Rectal smooth muscle tissue (tissue), 1 donor: ENCODE measurements around the gene MAN1C1.

Experiments used
- H3K27ac ChIP-seq: one replicate; pipeline ENCODE4 v1.7.0; 2013; ENCODE audit warnings: low read depth, low read length, inconsistent platforms
- H3K27me3 ChIP-seq: one replicate; pipeline ENCODE4 v1.7.0; 2013; ENCODE audit warnings: low read length; ENCODE audit not compliant: control insufficient read depth, insufficient read depth
- H3K36me3 ChIP-seq: one replicate; pipeline ENCODE4 v1.7.0; 2013; ENCODE audit warnings: low read length; ENCODE audit not compliant: control insufficient read depth, insufficient read depth
- H3K4me1 ChIP-seq: one replicate; pipeline ENCODE4 v1.7.0; 2013; ENCODE audit warnings: low read length; ENCODE audit not compliant: control insufficient read depth, insufficient read depth
- H3K4me3 ChIP-seq: one replicate; pipeline ENCODE4 v1.7.0; 2013; ENCODE audit warnings: low read length
- H3K9ac ChIP-seq: one replicate; pipeline ENCODE4 v1.7.0; 2013; ENCODE audit warnings: low read length

The MAN1C1 gene

GRCh38 chr1:25746299-25747045 is 129.9 kb downstream of the MAN1C1 start:
- peaks cover 22% of the 10 kb centered on the region for H3K4me1 ChIP-seq
- no peaks in the 10 kb centered on the region for H3K36me3 ChIP-seq
- no peak overlapping the region for H3K9ac ChIP-seq
- H3K27ac ChIP-seq: no peak overlapping the region
- H3K4me3 ChIP-seq: no peak overlapping the region
- no peaks in the 10 kb centered on the region for H3K27me3 ChIP-seq

DNA sequence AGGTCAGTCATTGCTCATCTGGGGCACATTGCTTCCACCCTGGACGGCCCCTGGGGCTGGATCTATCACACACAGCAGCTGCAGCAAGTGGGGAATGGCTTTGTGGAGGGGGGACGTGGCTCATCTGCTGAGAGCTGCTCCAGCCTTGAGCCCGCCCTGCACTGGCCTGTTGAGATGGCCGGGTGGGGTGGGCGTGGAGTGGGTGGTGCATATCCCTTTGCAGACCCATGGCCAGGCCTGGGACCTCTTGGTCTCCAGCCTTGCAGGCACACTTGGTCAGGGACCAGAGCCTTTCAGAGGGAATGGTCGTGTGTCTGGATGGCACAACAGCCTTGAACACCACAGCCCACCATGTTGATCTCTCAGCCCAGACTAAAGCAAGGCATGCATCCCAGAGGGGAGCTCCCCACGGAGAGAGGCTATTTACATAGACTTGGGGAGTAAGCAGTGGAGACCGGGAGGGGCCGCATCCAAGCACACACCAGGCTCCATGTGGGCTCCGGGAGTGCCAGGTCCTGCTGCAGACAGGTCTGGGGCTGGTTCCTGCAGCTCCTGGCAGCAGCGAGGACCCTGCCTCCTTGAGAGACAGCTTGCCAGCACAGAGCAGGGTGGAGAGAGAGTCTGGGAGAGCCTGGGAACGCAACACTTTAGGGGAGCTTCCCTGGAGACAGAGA is 130.6 kb downstream of the MAN1C1 start:
- Histone ChIP-seq H3K4me3 (no peak overlapping the region), H3K9ac (no peak overlapping the region), H3K36me3 (no peaks in the 10 kb centered on the region), H3K4me1 (peaks cover 22% of the 10 kb centered on the region), H3K27me3 (no peaks in the 10 kb centered on the region), H3K27ac (no peak overlapping the region)

GRCh38 chr1:25748531-25749205 is 132.1 kb downstream of the MAN1C1 start:
- Histone ChIP-seq H3K4me1 (peaks cover 14% of the 10 kb centered on the region), H3K27ac (no peak overlapping the region), H3K36me3 (no peaks in the 10 kb centered on the region), H3K9ac (no peak overlapping the region), H3K4me3 (no peak overlapping the region), H3K27me3 (no peaks in the 10 kb centered on the region)

DNA sequence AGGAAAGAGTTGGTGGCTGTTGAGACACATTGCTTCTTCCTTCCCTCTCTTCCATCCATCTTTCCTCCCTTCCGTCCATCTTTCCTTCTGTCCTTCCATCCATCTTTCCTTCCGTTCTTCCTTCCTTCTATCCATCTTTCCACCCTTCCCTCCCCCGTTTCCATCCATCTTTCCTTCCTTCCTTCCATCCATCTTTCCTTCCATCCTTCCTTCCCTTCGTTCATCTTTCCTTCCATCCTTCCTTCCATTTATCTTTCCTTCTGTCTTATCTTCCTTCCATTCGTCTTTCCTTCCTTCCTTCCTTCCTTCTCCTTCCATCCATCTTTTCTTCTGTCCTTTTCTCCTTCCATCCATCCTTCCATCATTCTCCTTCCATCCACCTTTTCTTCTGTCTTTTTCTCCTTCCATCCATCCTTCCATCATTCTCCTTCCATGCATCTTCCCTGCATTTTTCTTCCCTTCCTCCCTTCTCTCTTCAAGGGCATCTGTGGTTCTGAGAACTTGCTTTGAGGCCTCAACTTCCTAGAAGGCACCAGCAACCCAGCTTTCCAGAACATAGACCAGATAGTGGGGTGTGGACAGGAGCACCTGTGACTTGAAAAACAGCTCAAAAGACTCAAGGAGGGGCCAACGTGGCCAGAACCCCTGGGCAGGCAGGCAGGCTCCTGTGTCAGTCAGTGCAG is 134.5 kb downstream of the MAN1C1 start:
- Histone ChIP-seq H3K4me1 (peaks cover 5% of the 10 kb centered on the region), H3K27me3 (no peaks in the 10 kb centered on the region), H3K4me3 (no peak overlapping the region), H3K9ac (no peak overlapping the region), H3K36me3 (peaks cover 3% of the 10 kb centered on the region), H3K27ac (no peak overlapping the region)

DNA sequence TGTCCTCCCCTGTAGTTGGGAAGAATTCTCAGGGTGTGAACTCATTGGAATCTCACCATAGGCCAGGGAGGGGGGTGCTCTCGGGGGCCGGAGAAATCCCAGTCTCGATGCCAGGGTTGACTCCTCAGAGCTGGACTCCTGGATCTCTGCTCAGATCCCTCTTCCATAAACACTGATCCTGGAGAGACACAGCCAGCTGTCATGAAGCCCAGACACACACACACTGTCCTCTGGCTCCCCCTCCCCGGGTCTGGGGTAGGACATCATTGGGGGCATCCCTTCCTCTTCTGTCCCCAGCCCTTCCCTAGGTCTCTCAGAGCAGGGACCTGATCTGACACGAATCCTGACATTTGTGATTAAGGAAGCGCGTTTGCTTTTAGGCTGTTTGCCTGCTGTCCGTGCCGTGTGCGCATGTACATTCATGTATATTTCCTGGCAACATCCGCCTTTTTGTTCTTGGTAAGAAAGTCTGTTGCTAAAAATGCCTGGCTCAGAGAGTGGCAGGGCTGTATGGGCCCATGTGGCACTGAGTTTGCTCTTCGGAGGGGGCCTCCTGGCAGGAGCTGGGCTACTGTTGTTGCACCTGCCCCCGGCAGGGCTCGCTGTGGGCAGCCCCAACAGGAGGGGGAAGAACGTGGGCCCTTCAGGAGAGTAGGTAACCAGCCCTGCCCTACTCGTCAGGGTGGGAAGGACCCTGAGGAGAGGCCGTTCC is 138.0 kb downstream of the MAN1C1 start:
- peaks cover 3% of the 10 kb centered on the region for H3K36me3 ChIP-seq
- H3K4me3 ChIP-seq: no peak overlapping the region
- H3K4me1 ChIP-seq: peaks cover 5% of the 10 kb centered on the region
- no peak overlapping the region for H3K9ac ChIP-seq
- H3K27ac ChIP-seq: no peak overlapping the region
- no peaks in the 10 kb centered on the region for H3K27me3 ChIP-seq

GRCh38 chr1:25755475-25756125 is 139.0 kb downstream of the MAN1C1 start:
- Histone ChIP-seq H3K36me3 (peaks cover 3% of the 10 kb centered on the region), H3K4me1 (peaks cover 5% of the 10 kb centered on the region), H3K27me3 (no peaks in the 10 kb centered on the region), H3K27ac (no peak overlapping the region), H3K4me3 (no peak overlapping the region), H3K9ac (no peak overlapping the region)

GRCh38 chr1:25756215-25756614 is 139.6 kb downstream of the MAN1C1 start:
- Histone ChIP-seq H3K9ac (no peak overlapping the region), H3K27ac (no peak overlapping the region), H3K4me3 (no peak overlapping the region), H3K4me1 (peaks cover 5% of the 10 kb centered on the region), H3K36me3 (peaks cover 3% of the 10 kb centered on the region), H3K27me3 (no peaks in the 10 kb centered on the region)

DNA sequence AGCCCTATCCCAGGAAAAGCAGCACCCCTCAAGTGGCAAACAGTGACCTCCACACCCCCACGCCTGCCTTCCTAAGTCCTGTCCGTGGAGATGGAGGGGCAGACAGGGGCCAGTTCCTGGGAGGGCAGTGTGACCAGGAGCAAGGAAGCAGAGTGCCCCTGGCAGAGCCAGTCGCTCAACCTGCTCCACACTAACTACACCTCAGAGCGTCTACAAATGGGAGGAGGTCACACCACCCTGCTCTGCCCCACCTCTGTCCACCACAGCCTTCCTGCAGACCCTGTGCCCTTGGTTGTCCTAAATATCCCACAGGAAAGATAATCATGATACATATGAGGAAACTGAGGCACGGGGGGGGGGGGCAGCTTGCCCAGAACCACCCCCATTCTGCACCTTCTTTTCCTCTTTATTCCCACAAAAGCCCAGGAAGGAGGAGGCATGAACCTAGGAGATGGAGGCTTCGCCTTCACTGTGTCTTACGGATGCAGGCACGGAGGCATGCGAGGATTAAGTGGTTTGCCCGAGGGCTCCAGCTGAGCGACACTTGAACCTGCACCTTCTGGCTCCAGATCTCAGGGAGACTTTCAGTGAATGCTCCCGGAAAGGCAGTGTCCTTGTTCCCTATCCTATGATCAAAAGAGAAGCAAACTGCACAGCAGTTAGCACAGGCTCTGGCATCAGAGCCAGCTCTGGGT is 140.7 kb downstream of the MAN1C1 start:
- Histone ChIP-seq H3K27me3 (no peaks in the 10 kb centered on the region), H3K4me1 (peaks cover 5% of the 10 kb centered on the region), H3K9ac (no peak overlapping the region), H3K27ac (no peak overlapping the region), H3K36me3 (peaks cover 3% of the 10 kb centered on the region), H3K4me3 (no peak overlapping the region)

DNA sequence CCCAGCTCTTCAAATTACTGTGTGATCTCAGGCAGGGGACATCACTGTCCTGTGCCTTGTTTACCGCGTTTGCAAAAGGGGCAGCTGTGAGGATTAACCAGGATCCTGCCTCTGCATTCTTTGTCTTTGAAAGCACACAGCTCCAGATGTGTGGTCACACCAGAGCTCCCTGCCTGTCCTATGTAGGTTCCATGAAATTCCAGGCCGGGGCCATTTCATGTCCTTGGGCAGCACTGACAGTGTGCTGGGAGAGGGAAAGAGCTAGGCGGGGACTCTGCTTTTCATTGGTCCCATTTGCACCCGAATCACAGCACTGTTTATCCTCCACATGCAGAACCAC is 141.2 kb downstream of the MAN1C1 start:
- no peak overlapping the region for H3K4me3 ChIP-seq
- no peaks in the 10 kb centered on the region for H3K27me3 ChIP-seq
- H3K36me3 ChIP-seq: peaks cover 3% of the 10 kb centered on the region
- peaks cover 5% of the 10 kb centered on the region for H3K4me1 ChIP-seq
- no peak overlapping the region for H3K27ac ChIP-seq
- no peak overlapping the region for H3K9ac ChIP-seq

DNA sequence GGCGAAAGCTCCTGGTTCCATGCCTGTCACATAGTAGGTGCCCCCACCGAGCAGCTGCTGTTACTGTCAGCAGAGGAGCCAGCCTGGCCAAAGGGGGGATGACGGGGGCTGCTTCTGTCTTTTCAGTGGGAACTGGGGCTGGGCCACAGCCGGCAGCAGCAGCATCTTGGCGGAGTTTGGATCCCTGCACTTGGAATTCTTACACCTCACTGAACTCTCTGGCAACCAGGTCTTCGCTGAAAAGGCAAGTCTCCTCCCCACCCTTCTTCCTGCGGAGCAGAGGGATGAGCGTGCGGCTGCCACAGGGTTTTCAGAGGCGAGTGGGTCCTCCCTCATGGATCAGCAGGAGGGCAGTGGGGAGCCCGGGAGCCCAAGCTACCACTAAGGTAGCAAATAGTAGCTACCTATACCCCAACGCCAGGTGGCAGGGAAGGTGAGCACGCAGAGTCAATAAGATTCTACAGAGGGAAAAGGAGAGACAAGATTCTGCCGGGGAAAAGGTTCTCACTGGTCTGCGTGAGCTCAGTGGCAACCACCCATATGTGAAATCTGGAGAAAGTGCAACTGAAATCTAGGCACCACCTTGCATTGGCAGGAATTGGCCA is 142.0 kb downstream of the MAN1C1 start:
- H3K4me1 ChIP-seq: peaks cover 5% of the 10 kb centered on the region
- peaks cover 3% of the 10 kb centered on the region for H3K36me3 ChIP-seq
- no peak overlapping the region for H3K27ac ChIP-seq
- no peak overlapping the region for H3K4me3 ChIP-seq
- H3K9ac ChIP-seq: no peak overlapping the region
- no peaks in the 10 kb centered on the region for H3K27me3 ChIP-seq

DNA sequence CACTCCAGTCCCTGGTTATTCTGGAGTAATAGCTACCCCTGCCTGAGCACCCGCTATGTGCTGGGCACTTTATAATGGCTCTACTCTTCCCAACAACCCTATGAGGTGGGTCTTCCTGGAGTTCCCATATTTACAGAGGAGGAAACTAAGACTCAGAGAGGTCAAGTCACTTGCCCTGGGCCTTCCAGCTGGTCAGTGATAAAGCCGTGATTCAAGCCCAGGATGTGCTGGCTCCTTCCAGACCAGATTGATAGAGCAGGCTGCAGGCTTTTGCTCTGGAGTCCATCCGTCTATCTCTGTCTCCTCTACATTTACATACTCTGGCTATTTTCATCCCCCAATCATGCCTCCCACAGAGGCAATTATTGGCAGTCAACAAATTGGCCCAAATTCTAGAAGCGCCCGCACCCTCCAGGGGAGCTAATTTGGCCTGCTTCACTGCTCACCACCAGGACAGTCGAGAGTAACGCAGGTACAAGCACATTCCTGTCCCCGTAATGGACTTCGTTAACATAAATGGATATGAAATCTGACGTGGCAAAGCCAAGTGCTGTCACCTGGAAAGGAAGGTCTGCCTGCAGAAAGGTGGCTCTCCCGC is 143.6 kb downstream of the MAN1C1 start:
- Histone ChIP-seq H3K9ac (no peak overlapping the region), H3K27me3 (no peaks in the 10 kb centered on the region), H3K36me3 (peaks cover 2% of the 10 kb centered on the region), H3K4me3 (no peak overlapping the region), H3K4me1 (no peaks in the 10 kb centered on the region), H3K27ac (no peak overlapping the region)
